Brain pericyte (primary cell): ENCODE measurements around the gene UQCRHL.
"Not testable (repeated sequence)": the region's sequence is repeated elsewhere in the genome, so short reads cannot be mapped to it uniquely, and the experiment has no call there.

Experiments
- DNase-seq: peaks from one replicate; pipeline ENCODE4 v3.0.0-alpha.2; 2012; ENCODE audit warnings: low read depth, low spot score

Gene UQCRHL

GRCh38 chr1:15807549-15807948, at the start of gene UQCRHL:
TSS of gene UQCRHL (minus strand) at chr1:15807649. CDS start at chr1:15807649, 0 bp downstream.
- DNase-seq = not testable (repeated sequence)

GRCh38 chr1:15856888-15857287, 49.4 kb upstream of the UQCRHL start:
- DNase-seq = no peak

GRCh38 chr1:15852828-15853302, 45.4 kb upstream of the UQCRHL start:
- no peak for DNase-seq

GRCh38 chr1:15852036-15852827, 44.8 kb upstream of the UQCRHL start:
- DNase-seq = no peak

- DNase-seq = no peak
Measured at GRCh38 chr1:15851210-15852035, 44.0 kb upstream of the UQCRHL start.

- no peak for DNase-seq
Measured at GRCh38 chr1:15850471-15851001, 43.1 kb upstream of the UQCRHL start.

- peak; percentile 17 for DNase-seq
Measured at GRCh38 chr1:15849775-15850324, 42.4 kb upstream of the UQCRHL start.

GRCh38 chr1:15848929-15849774, 41.7 kb upstream of the UQCRHL start:
- DNase-seq = peak; percentile 22

GRCh38 chr1:15848143-15848928, 40.9 kb upstream of the UQCRHL start:
- DNase-seq = no peak

- DNase-seq = no peak
Measured at GRCh38 chr1:15847893-15848142, 40.4 kb upstream of the UQCRHL start.

- peak; percentile 87 for DNase-seq
Measured at GRCh38 chr1:15847100-15847892, 39.8 kb upstream of the UQCRHL start, which contains the start of gene SPEN. TSS of gene SPEN (plus strand) at chr1:15847707. CDS start at chr1:15848068, 361 bp downstream.

- not testable (repeated sequence) for DNase-seq
Measured at GRCh38 chr1:15846056-15846455, 38.6 kb upstream of the UQCRHL start.

GRCh38 chr1:15843826-15844572, 36.5 kb upstream of the UQCRHL start:
- no peak for DNase-seq

GRCh38 chr1:15838721-15839120, 31.3 kb upstream of the UQCRHL start:
- no peak for DNase-seq

GRCh38 chr1:15837931-15838330, 30.5 kb upstream of the UQCRHL start:
- DNase-seq = no peak

- no peak for DNase-seq
Measured at GRCh38 chr1:15836772-15837669, 29.6 kb upstream of the UQCRHL start.

GRCh38 chr1:15836511-15836771, 29.0 kb upstream of the UQCRHL start:
- DNase-seq = not testable (repeated sequence)
